Thyroid gland (tissue), 4 donors: ENCODE measurements around the gene DCST1. TPM values are rescaled to one million over a fixed set of nuclear protein-coding genes. Genes with fewer than 3 reads are reported as not detected.
"Not testable (repeated sequence)": the region's sequence is repeated elsewhere in the genome, so short reads cannot be mapped to it uniquely, and the experiment has no call there.

Source experiments
- DNase-seq, 2 donors: peaks; one replicate each; pipeline ENCODE4 v3.0.0-alpha.2; 2019
- H3K27ac ChIP-seq, 3 donors: fragments of 200-600 bp; sonication (generic); 1 replicate in 2 of 3; 2 replicates in 1 of 3; pipeline ENCODE4 v1.5.1; 2016 to 2019; ENCODE audit warnings: mild to moderate bottlenecking in 1 of 3, moderate library complexity in 1 of 3
- H3K27me3 ChIP-seq: fragments of 200-600 bp; sonication (generic); one replicate; pipeline ENCODE4 v1.5.1; 2019
- H3K36me3 ChIP-seq, 2 donors: fragments of 200-600 bp; sonication (generic); one replicate each; pipeline ENCODE4 v1.5.1; 2016 to 2019
- H3K4me1 ChIP-seq, 2 donors: fragments of 200-600 bp; sonication (generic); one replicate each; pipeline ENCODE4 v1.5.1; 2017 to 2019
- H3K4me3 ChIP-seq, 3 donors: fragments of 200-600 bp; sonication (generic); replicated peaks in 1 of 3; 1 replicate in 2 of 3; 2 replicates in 1 of 3; pipeline ENCODE4 v1.5.1; 2016; ENCODE audit warnings: mild to moderate bottlenecking in 1 of 3
- H3K9me3 ChIP-seq: fragments of 200-600 bp; sonication (generic); one replicate; pipeline ENCODE4 v1.5.1; 2017
- POLR2A ChIP-seq, 2 donors: fragments of 450-650 bp; IDR thresholded peaks; one replicate each; pipeline ENCODE4 v1.6.1; 2017; ENCODE audit warnings: antibody characterized with exemption in 2 of 2, mild to moderate bottlenecking in 2 of 2, moderate library complexity in 1 of 2
- WGBS, 2 donors: methylation state at CpG; one replicate each; pipeline ENCODE4 v1.1.5; 2017; 5-methylcytosine and 5-hydroxymethylcytosine counted together
- intact Hi-C: fragments of 100-400 bp; cut with DNase I; formaldehyde crosslinking; loops from one replicate; pipeline ENCODE4 v1.15.1; 2023
- total RNA-seq, 4 donors: library from RNA; depleted of rRNA; stranded (reverse); fragments of >200 nt; gene quantifications; one replicate each; pipeline ENCODE4 v1.2.3, GENCODE V29; 2016
- TF ChIP-seq, protein P1 (sequence below), 6 experiments: fragments of 200-600 bp in 3 of 6; fragments of 450-650 bp in 3 of 6; sonication (generic) in 3 of 6; IDR thresholded peaks; one replicate each; pipeline ENCODE4 v1.5.1; 2016 to 2019; ENCODE audit warnings: antibody characterized with exemption in 6 of 6, mild to moderate bottlenecking in 2 of 6, inconsistent platforms in 1 of 6, moderate library complexity in 1 of 6

The DCST1 gene, protein sequence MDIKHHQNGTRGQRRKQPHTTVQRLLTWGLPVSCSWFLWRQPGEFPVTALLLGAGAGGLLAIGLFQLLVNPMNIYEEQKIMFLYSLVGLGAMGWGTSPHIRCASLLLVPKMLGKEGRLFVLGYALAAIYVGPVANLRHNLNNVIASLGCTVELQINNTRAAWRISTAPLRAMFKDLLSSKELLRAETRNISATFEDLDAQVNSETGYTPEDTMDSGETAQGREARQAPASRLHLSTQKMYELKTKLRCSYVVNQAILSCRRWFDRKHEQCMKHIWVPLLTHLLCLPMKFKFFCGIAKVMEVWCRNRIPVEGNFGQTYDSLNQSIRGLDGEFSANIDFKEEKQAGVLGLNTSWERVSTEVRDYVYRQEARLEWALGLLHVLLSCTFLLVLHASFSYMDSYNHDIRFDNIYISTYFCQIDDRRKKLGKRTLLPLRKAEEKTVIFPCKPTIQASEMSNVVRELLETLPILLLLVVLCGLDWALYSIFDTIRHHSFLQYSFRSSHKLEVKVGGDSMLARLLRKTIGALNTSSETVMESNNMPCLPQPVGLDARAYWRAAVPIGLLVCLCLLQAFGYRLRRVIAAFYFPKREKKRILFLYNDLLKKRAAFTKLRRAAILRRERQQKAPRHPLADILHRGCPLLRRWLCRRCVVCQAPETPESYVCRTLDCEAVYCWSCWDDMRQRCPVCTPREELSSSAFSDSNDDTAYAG
- total RNA-seq, result under 1 TPM in 1 of 4 donors, not detected in 3; 0.24 TPM

DNA sequence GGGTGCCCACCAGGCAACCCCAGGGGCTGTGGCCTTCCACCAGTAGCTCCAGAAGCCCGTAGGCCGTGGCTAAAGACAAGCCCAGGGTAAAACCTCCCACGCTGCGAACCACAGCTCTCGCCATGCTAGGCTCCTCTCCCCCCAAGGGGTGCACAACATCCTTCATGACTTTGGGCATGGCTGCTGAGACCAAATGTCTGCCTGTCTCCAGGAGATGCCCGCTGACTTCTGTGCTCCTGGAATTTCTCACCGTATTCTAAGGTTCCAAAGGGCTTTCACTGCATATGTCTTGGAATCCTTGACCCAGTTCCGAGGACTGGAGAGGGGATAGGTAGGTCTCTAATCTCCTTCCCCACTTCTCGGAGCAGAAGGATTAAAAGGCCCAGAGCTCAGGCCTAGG lies at the start of gene DCST1, which contains the start of gene DCST2:
Gene DCST1, plus strand, starts transcription at position 301 of the 400 bp plus-strand sequence. CDS start 213 bp downstream, outside the sequence.
Gene DCST2, minus strand, starts transcription at position 258 of the 400 bp plus-strand sequence. Its CDS starts 80 bp downstream, at position 178.
- Histone ChIP-seq H3K4me3 (no peak within 1 kb of the TSS), H3K27me3 (no peaks in the 10 kb centered on the region), H3K27ac (no peak within 1 kb of the TSS), H3K9me3 (no peaks in the 10 kb centered on the region), H3K4me1 (peaks cover 0 to 9% of the 10 kb centered on the region in 2 donors), H3K36me3 (no peaks in the 10 kb centered on the region)
- 93 to 95% methylated on average over 8 to 9 of the region's 9 CpGs for WGBS, 2 donors
- DNase-seq, result no peak
- intact Hi-C loops, result no loop called here
- TF ChIP-seq POLR2A (IDR thresholded peaks at IDR 0.05), result no peak
- TF ChIP-seq, protein P1, sequence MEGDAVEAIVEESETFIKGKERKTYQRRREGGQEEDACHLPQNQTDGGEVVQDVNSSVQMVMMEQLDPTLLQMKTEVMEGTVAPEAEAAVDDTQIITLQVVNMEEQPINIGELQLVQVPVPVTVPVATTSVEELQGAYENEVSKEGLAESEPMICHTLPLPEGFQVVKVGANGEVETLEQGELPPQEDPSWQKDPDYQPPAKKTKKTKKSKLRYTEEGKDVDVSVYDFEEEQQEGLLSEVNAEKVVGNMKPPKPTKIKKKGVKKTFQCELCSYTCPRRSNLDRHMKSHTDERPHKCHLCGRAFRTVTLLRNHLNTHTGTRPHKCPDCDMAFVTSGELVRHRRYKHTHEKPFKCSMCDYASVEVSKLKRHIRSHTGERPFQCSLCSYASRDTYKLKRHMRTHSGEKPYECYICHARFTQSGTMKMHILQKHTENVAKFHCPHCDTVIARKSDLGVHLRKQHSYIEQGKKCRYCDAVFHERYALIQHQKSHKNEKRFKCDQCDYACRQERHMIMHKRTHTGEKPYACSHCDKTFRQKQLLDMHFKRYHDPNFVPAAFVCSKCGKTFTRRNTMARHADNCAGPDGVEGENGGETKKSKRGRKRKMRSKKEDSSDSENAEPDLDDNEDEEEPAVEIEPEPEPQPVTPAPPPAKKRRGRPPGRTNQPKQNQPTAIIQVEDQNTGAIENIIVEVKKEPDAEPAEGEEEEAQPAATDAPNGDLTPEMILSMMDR (IDR thresholded peaks at IDR 0.05), result no peak

DNA sequence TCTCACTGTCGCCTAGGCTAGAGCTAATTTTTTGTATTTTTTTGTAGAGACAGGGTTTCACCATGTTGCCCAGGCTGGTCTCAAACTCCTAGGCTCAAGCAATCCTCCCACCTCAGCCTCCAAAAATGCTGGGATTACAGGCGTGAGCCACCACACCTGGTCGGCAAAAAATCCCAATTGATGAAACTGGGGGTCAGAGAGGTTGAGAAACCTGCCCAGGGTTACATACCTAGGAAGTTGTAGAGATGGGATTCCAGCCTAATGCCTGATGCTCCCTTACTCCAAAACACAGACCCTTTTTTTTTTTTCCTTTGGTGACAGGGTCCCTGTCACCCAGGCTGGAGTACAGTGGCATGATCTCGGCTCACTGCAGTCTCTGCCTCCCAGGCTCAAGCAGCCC lies 46.9 kb upstream of the DCST1 start:
- DNase-seq, H3K27ac ChIP-seq, H3K9me3 ChIP-seq, H3K4me3 ChIP-seq, intact Hi-C loops, H3K27me3 ChIP-seq: not testable (repeated sequence)
- WGBS, 2 donors, result 89 to 97% methylated on average over 4 of the region's 4 CpGs
- peaks cover 11 to 13% of the 10 kb centered on the region in 2 donors for H3K36me3 ChIP-seq
- peaks cover 15 to 20% of the 10 kb centered on the region in 2 donors for H3K4me1 ChIP-seq

DNA sequence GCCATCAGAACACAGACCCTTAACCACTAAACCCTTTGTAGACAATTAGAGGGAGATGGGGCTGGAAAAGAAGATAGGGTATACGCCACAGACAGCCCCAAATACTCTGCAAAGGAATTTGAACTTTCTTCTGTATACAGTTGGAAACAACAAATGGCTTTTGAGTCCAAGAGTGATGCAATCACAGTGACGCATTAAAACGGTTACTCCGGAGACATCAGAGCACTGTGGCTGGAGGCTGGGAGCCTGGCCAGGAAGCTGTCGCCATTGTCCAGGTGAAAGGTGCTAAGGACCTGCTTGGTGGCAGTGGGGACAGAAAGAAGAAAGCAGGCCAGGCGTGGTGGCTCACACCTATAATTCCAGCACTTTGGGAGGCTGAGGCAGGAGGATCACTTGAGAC lies 46.3 kb upstream of the DCST1 start:
- Histone ChIP-seq H3K27me3 (no peaks in the 10 kb centered on the region), H3K36me3 (peaks cover 11 to 13% of the 10 kb centered on the region in 2 donors), H3K4me3 (no peak overlapping the region), H3K4me1 (peaks cover 15 to 20% of the 10 kb centered on the region in 2 donors), H3K9me3 (no peaks in the 10 kb centered on the region), H3K27ac (no peak overlapping the region)
- no peak for DNase-seq
- intact Hi-C loops, result no loop called here
- WGBS, 2 donors, result 87 to 93% methylated on average over 6 of the region's 6 CpGs
- TF ChIP-seq, protein P1 (IDR thresholded peaks at IDR 0.05), result no peak
- no peak for TF ChIP-seq POLR2A (IDR thresholded peaks at IDR 0.05)

DNA sequence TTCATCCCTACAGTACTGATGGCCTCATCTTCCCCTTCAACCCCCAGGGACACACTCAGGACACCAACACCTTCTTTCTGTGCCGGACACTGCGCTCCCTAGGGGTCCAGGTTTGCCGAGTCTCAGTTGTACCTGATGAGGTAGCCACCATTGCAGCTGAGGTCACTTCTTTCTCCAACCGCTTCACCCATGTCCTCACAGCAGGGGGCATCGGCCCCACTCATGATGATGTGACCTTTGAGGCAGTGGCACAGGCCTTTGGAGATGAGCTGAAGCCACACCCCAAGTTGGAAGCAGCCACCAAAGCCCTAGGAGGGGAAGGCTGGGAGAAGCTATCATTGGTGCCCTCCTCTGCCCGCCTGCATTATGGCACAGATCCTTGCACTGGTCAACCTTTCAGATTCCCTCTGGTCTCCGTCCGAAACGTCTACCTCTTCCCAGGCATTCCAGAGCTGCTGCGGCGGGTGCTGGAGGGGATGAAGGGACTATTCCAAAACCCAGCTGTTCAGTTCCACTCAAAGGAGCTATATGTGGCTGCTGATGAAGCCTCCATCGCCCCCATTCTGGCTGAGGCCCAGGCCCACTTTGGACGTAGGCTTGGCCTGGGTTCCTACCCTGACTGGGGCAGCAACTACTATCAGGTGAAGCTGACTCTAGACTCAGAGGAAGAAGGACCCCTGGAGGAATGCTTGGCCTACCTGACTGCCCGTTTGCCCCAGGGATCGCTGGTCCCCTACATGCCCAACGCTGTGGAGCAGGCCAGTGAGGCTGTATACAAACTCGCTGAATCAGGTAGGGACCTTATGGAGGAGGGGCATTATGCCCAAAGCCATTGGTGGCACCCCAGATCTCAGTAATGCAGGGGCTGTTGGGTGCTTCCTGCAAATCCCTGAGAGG lies 45.3 kb upstream of the DCST1 start:
- Histone ChIP-seq H3K27ac (no peak overlapping the region), H3K36me3 (peaks cover 11 to 13% of the 10 kb centered on the region in 2 donors), H3K4me3 (no peak overlapping the region), H3K9me3 (no peaks in the 10 kb centered on the region), H3K27me3 (no peaks in the 10 kb centered on the region), H3K4me1 (peaks cover 15% of the 10 kb centered on the region in 2 donors)
- DNase-seq, result no peak
- intact Hi-C loops, result no loop called here
- TF ChIP-seq, protein P1 (IDR thresholded peaks at IDR 0.05), result no peak
- no peak for TF ChIP-seq POLR2A (IDR thresholded peaks at IDR 0.05)
- 88 to 91% methylated on average over 16 to 17 of the region's 17 CpGs for WGBS, 2 donors
